ENCODE measurements around the gene CPLX4.
A peak's percentile ranks its signal among the peaks of the same experiment; 100 is the strongest.

Gene CPLX4

GRCh38 chr18:59318460-59319050 is at the start of gene CPLX4:
CPLX4 (minus strand) TSS chr18:59318649; CDS start chr18:59318462, 187 bp downstream.
- DNase-seq, result no peak

GRCh38 chr18:59360381-59360780 is 41.9 kb upstream of the CPLX4 start:
- no peak for DNase-seq

GRCh38 chr18:59359576-59359952 is 41.1 kb upstream of the CPLX4 start:
- no peak for DNase-seq

GRCh38 chr18:59358712-59359575 is 40.5 kb upstream of the CPLX4 start, which contains the start of gene LMAN1:
LMAN1 (minus strand) TSS chr18:59359265; CDS start chr18:59359244, 21 bp downstream.
- peak; percentile 79 for DNase-seq

GRCh38 chr18:59358414-59358711 is 39.9 kb upstream of the CPLX4 start:
- no peak for DNase-seq

GRCh38 chr18:59357928-59358327 is 39.5 kb upstream of the CPLX4 start:
- no peak for DNase-seq

- no peak for DNase-seq
Measured at GRCh38 chr18:59354731-59355130, 36.3 kb upstream of the CPLX4 start.

GRCh38 chr18:59353079-59353680 is 34.7 kb upstream of the CPLX4 start:
- no peak for DNase-seq

- no peak for DNase-seq
Measured at GRCh38 chr18:59352250-59352855, 33.9 kb upstream of the CPLX4 start.

- DNase-seq, result no peak
Measured at GRCh38 chr18:59345556-59345955, 27.1 kb upstream of the CPLX4 start.

- DNase-seq, result no peak
Measured at GRCh38 chr18:59344996-59345395, 26.5 kb upstream of the CPLX4 start.

GRCh38 chr18:59343926-59344325 is 25.5 kb upstream of the CPLX4 start:
- DNase-seq, result no peak

GRCh38 chr18:59340817-59341216 is 22.4 kb upstream of the CPLX4 start:
- no peak for DNase-seq

- DNase-seq, result no peak
Measured at GRCh38 chr18:59340312-59340711, 21.9 kb upstream of the CPLX4 start.

GRCh38 chr18:59332986-59333385 is 14.5 kb upstream of the CPLX4 start:
- no peak for DNase-seq

- no peak for DNase-seq
Measured at GRCh38 chr18:59328683-59329082, 10.2 kb upstream of the CPLX4 start.

GRCh38 chr18:59325965-59326364 is 7.5 kb upstream of the CPLX4 start:
- DNase-seq, result no peak

GRCh38 chr18:59324623-59324971 is 6.1 kb upstream of the CPLX4 start:
- DNase-seq, result no peak

GRCh38 chr18:59323931-59324622 is 5.6 kb upstream of the CPLX4 start:
- no peak for DNase-seq

- no peak for DNase-seq
Measured at GRCh38 chr18:59311631-59312030, 6.8 kb downstream of the CPLX4 start.

- DNase-seq, result no peak
Measured at GRCh38 chr18:59308938-59309260, 9.6 kb downstream of the CPLX4 start.

- peak; percentile 26 for DNase-seq
Measured at GRCh38 chr18:59308248-59308937, 10.1 kb downstream of the CPLX4 start.

- no peak for DNase-seq
Measured at GRCh38 chr18:59306640-59307039, 11.8 kb downstream of the CPLX4 start.

Data from T1000 (cell line).